ENCODE measurements around the gene RAB3A.

Gene RAB3A

GRCh38 chr19:18197306-18197705, 6.5 kb downstream of the RAB3A start:
- no peak for DNase-seq (ENCODE audit: low read depth)

DNA sequence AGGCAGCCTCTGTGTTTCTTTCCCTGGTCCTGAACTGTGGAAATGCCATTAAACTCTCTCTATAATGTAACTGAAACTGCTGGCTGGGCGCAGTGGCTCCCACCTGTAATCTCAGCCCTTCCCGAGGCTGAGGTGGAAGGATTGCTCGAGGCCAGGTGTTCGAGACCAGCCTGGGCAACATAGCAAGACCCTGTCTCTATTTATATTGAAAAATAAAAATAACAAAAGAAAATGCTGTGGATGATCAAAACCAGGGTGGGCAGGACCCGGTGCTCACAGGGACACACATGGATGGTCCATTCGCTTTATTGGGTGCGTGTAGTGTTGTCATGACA, 7.4 kb downstream of the RAB3A start:
- DNase-seq (ENCODE audit: low read depth) = no peak

DNA sequence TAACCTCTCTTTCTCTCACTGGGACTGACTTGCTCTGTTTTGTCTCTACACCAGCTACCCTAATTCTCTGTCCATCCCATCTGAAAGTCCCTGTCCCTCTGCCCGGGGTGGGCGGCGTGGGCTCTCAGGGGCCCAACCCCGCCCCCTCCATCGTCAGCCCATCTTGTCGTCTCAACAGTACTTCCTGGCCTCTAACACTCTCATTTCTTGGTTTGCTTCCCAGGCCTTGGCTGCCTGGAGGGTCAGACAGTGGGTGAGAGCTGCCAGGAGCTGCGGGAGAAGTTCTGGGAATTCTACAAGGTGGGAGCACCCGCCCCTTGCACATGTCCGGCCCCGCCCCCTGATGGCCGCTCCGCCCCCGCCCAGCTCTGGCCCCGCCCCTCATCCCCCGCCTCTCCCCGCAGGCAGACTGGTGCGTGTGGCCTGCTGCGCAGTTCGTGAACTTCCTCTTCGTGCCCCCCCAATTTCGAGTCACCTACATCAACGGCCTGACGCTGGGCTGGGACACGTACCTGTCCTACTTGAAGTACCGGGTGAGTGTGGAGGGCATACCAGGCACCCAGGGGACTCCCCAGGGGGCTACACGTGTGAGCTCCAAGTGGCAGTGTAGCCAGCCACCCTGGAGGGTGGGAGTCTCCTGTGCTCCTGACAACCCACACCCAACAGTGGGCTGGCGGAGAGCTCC, 9.1 kb downstream of the RAB3A start:
- DNase-seq (ENCODE audit: low read depth) = no peak

DNA sequence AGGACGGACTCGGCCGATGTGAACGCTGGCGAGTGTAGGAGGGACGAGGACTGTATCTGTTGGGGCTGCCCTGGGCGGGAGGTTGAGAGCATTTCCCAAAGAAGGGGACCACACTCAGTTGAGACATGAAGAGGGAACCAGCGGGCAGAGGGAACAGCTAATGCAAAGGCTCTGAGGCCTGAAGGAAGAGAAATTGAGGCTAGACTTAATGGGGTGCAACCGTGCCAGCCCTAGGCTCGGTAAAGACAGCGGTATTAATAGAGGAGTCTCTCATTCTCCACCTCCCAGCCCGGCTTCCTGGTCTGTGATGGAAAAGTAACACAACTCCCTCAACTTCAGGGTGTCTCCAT, 9.7 kb downstream of the RAB3A start:
- no peak for DNase-seq (ENCODE audit: low read depth)

DNA sequence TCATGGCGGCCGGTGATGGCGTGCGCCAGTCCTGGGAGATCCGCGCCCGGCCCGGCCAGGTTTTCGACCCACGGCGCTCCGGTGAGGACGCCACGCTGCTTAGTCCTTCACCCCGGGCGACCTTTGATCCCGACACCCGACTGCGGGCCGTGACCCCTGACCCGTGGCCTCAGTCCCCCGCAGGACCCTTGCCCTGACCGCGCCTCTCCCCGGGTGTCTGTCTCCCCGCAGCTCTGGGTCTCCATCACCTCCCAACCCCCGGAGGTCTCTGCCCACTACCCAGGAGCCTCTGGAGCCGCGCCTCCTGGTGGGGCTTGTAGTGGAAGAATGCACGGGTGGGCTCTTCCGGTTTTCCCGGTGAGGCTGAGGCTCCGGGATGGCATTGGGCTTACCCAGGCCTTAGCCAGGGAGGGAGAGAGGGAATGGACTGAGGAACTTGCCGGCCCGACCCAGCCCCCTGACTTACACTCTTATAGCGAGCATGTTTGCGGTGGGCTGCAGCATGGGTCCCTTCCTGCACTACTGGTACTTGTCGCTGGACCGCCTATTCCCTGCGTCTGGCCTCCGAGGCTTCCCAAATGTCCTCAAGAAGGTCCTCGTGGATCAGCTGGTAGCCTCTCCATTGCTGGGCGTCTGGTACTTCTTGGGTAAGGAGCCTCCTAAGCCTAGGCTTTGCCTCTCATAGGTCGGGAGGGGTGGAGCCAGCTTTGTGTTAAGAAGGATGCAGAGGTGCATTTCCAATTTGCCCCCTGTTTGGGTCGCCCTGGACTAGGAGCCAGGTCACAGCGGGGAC, 10.3 kb downstream of the RAB3A start:
- DNase-seq (ENCODE audit: low read depth) = no peak

DNA sequence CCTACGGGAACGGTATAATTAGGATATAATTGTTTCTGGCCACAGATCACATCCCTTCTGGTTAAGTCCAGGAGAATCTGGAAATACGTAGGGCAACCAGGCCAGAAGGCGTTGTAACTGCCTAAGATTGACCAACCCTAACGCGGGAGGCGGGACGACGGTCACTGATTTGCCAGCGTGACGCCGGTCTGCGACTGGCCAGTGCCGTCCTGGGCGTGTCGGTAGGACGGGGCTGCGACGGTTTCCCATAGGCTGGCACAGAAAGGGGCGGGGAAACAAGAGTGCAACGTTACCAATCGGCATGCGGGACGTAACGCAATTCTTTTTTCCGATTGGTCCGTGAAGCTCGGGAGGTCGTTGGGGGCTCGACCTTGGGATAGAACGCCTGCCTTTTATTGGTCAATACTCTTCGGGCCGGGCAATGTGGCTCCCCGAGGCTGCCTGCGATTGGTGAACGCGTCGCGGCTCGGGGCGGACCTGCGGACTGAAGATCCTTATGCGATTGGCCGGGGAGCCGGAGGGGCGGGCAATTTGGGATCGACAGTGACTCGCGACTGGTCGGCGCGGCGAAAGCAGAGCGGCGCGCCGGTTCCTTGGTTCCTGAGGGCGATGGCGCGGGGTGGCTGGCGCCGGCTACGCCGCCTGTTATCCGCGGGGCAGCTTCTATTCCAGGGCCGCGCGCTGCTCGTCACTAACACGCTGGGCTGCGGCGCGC, 11.0 kb downstream of the RAB3A start, which contains the start of gene MPV17L2:
Gene MPV17L2, plus strand, starts transcription at position 546 of the 715 bp plus-strand sequence. Its CDS starts 64 bp downstream, at position 610.
- peak; percentile 98 for DNase-seq (ENCODE audit: low read depth)

GRCh38 chr19:18191640-18192062, 12.2 kb downstream of the RAB3A start:
- no peak for DNase-seq (ENCODE audit: low read depth)

GRCh38 chr19:18190278-18190677, 13.6 kb downstream of the RAB3A start:
- DNase-seq (ENCODE audit: low read depth) = no peak

DNA sequence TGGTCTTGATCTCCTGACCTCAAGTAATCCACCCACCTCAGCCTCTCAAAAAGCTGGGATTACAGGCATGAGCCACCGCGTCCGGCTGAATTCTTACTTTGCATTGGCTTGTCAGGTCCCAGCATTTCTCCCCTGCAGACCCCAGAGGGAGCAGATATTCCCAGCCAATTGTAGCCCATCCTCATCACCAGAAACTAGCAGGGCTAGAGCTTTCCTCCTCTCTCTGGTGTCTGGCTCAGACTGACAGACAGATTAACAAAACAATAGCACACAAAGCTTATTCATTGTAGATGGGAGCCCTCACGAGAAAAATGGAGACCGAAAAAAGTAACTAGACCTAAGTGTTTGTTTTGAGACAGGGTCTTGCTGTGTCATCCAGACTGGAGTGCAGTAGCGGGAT, 18.3 kb downstream of the RAB3A start:
- no peak for DNase-seq (ENCODE audit: low read depth)

DNA sequence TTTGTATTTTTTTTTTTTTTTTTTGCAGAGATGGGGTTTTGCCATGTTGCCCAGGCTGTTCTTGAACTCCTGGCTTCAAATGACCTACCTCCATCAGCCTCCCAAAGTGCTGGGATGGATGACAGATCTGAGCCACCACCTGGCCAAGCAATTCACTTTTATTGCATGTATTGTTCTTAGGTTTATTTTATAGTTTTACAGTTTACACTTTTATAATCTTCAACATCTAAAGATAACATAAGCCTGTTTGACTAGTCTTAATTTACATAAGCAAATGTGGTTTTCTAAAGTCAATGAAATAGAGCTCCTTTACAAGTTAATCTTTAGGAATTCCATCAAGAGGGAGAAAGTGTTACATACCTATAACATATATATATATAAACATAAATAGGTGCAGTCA, 20.3 kb downstream of the RAB3A start:
- DNase-seq (ENCODE audit: low read depth) = no peak

GRCh38 chr19:18179957-18180356, 23.9 kb downstream of the RAB3A start:
- no peak for DNase-seq (ENCODE audit: low read depth)

DNA sequence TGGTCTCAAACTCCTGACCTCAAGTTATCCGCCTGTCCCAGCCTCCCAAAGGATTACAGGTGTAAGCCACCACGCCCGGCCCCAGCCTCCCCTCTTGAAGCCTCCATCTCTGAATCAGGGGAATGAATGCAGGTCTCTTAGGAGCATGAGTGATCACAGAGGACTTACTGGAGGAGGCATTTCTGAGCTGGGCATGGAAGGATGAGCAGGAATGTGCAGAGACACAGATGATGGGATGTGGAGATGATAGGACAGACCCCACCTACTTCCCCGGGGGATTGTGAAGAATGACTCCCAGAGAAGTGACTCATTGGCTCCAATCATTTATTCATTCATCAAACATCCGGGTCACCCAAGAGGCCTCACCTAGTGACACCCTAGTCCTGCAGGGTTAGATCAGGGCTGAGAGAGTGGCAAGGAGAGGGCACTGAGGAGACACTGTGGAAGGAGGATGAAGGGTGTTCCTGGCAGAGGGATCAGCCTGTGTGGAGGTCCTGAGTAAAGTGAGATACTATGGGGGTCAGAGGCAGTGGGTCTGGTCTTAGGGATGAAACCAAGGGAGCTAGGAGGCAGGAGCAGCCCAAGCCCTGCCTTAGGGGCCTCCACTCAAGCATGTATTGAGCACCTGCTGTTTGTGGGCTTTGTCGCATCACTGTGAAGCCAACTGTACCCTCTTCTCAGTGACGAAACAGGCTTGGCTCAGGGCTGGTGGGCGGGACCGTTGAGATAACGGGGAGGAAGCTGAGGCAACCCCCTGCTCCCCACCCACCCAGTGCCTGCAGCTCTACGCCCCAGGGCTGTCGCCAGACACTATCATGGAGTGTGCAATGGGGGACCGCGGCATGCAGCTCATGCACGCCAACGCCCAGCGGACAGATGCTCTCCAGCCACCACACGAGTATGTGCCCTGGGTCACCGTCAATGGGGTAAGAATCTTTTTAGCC, 27.2 kb downstream of the RAB3A start:
- DNase-seq (ENCODE audit: low read depth) = no peak

- DNase-seq (ENCODE audit: low read depth) = no peak
These were observed 28.9 kb downstream of the RAB3A start for GRCh38 chr19:18174983-18175382.

DNA sequence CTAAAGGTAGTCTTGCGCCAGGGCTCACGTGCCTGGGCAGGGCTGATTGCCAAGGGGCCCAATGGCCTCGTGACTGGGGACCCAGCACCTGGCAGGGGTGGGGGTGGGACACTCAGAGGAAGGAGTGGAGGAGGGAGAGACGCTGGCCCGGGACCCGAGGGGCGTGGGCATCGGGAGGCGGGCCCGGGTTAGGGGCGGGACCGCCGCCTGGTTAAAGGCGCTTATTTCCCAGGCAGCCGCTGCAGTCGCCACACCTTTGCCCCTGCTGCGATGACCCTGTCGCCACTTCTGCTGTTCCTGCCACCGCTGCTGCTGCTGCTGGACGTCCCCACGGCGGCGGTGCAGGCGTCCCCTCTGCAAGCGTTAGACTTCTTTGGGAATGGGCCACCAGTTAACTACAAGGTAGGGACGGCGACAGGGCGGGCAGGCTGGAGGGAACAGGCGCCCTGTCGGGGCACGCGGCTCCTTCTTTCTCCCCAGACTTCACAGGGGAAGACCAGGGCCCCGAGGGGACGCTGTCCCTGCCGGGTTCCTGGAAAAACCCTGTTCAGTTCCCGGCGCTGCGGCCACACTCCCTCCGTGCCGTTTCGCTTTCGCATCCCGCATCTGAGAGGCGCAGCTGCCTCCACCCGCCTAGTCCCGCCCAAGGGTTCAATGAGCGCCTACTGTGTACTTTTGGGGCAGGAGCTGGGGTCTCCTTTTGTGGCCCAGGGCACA, 30.1 kb downstream of the RAB3A start, which contains the start of gene IFI30:
Gene IFI30, plus strand, starts transcription at position 242 of the 717 bp plus-strand sequence. Its CDS starts 29 bp downstream, at position 271.
- DNase-seq (ENCODE audit: low read depth) = no peak

- no peak for DNase-seq (ENCODE audit: low read depth)
These were observed 30.7 kb downstream of the RAB3A start for GRCh38 chr19:18173054-18173571.

GRCh38 chr19:18172331-18173053, 31.4 kb downstream of the RAB3A start:
- DNase-seq (ENCODE audit: low read depth) = no peak

GRCh38 chr19:18171605-18172327, 32.1 kb downstream of the RAB3A start:
- DNase-seq (ENCODE audit: low read depth) = no peak

DNA sequence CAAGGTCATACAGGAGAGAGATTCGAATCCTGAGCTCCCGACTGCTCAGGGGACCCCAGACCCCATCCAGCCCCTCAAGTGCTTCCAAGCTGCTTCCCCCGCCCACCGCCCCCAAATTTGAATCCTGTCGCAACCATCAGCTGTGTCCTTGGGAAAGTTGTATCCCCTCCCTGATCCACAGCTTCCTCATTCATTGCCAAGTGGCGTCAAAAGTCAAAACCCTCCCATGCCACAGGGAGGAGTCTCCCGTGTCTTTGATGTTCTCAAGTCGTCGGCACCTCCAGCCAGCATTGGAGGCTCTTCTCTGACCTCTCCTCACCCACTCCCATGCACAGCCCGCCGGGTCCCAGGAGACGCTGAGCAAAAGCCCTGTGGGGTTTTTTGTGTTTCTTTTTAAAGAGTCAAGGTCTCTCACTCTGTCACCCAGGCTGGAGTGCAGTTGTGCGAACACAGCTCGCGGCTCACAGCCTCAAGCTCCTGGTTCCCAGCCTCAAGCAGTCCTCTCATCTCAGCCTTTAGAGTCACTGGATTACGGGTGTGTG, 33.1 kb downstream of the RAB3A start:
- no peak for DNase-seq (ENCODE audit: low read depth)
